ENCODE results near the gene RDH11.

- TF ChIP-seq BMI1 (IDR thresholded peaks at IDR 0.05; ENCODE audit: borderline replicate concordance), result no peak
- TF ChIP-seq, protein P1, sequence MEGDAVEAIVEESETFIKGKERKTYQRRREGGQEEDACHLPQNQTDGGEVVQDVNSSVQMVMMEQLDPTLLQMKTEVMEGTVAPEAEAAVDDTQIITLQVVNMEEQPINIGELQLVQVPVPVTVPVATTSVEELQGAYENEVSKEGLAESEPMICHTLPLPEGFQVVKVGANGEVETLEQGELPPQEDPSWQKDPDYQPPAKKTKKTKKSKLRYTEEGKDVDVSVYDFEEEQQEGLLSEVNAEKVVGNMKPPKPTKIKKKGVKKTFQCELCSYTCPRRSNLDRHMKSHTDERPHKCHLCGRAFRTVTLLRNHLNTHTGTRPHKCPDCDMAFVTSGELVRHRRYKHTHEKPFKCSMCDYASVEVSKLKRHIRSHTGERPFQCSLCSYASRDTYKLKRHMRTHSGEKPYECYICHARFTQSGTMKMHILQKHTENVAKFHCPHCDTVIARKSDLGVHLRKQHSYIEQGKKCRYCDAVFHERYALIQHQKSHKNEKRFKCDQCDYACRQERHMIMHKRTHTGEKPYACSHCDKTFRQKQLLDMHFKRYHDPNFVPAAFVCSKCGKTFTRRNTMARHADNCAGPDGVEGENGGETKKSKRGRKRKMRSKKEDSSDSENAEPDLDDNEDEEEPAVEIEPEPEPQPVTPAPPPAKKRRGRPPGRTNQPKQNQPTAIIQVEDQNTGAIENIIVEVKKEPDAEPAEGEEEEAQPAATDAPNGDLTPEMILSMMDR (IDR thresholded peaks at IDR 0.05 in 2 of 3, conservative IDR thresholded peaks at IDR 0.05 in 1 of 3; ENCODE audit: control insufficient read depth in 2 of 3, extremely low read depth in 1 of 3, insufficient read depth in 1 of 3, low read depth in 3 of 3, low read length in 3 of 3), result 0 out of 6 replicates have a peak, but pooled peaks of 1 of the 3 experiments have one; percentile 0
These were observed 20.9 kb downstream of the RDH11 start, which contains the start of gene VTI1B for GRCh38 chr14:67674480-67675218.
